Right ventricle myocardium inferior (tissue), 1 donor: Measurements from ENCODE around the gene ISL2. TPM values are rescaled to one million over a fixed set of nuclear protein-coding genes. Genes with fewer than 3 reads are reported as not detected.

Experiments used
- ATAC-seq: fragments of 200-7000 bp; cut with Tn5 transposase; one replicate; pipeline ENCODE4 v1.9.1; 2020; ENCODE audit warnings: mild to moderate bottlenecking, moderate library complexity
- DNase-seq: peaks from one replicate; pipeline ENCODE4 v3.0.0; 2021; ENCODE audit errors: missing footprints
- intact Hi-C: fragments of 100-400 bp; cut with DNase I; formaldehyde crosslinking; loops from one replicate; pipeline ENCODE4 v1.11.0; 2022
- total RNA-seq: library from RNA; stranded (reverse); fragmentation: NEBNext Ultra II Directional; extraction: Animal tissue kit (Norgen Biotek cat#: 25700); gene quantifications from one replicate; pipeline ENCODE4 v1.2.1, GENCODE V29; 2021
- donor health status: DM: no; HTN: yes; CAD: no; lungs with severe emphysema.

Gene ISL2
- total RNA-seq, 1 donor from 2014 or later = not detected

- intact Hi-C loops = no loop called here
- DNase-seq (no peak), ATAC-seq (no peak)
Measured at GRCh38 chr15:76324066-76324465, 12.5 kb upstream of the ISL2 start.

- intact Hi-C loops = no loop called here
- ATAC-seq (no peak), DNase-seq (no peak)
Measured at GRCh38 chr15:76325704-76326103, 10.9 kb upstream of the ISL2 start.

- DNase-seq (no peak), ATAC-seq (peak; percentile 83)
- intact Hi-C loops = loop anchor here (2.0 kb wide), 2 partner anchors 93 to 131 kb away; no protein-coding TSS in a partner anchor
Measured at GRCh38 chr15:76327191-76328105, 9.1 kb upstream of the ISL2 start.

GRCh38 chr15:76328106-76328696 lies 8.4 kb upstream of the ISL2 start:
- DNase-seq (no peak), ATAC-seq (no peak)
- intact Hi-C loops = loop anchor here (2.0 kb wide), 2 partner anchors 93 to 131 kb away; no protein-coding TSS in a partner anchor

- DNase-seq (no peak), ATAC-seq (no peak)
- intact Hi-C loops = loop anchor here (2.0 kb wide), 2 partner anchors 94 to 132 kb away; no protein-coding TSS in a partner anchor
Measured at GRCh38 chr15:76328958-76329357, 7.6 kb upstream of the ISL2 start.

- DNase-seq (no peak), ATAC-seq (peak; percentile 82)
- intact Hi-C loops = loop anchor here (2.0 kb wide), 1 partner anchor 139 kb away; no protein-coding TSS in a partner anchor
Measured at GRCh38 chr15:76330080-76330680, 6.4 kb upstream of the ISL2 start.

- intact Hi-C loops = no loop called here
- ATAC-seq (no peak), DNase-seq (no peak)
Measured at GRCh38 chr15:76332796-76333195, 3.8 kb upstream of the ISL2 start.

GRCh38 chr15:76333309-76333708 lies 3.3 kb upstream of the ISL2 start:
- DNase-seq = no peak
- no peak for ATAC-seq
- intact Hi-C loops = no loop called here

- intact Hi-C loops = no loop called here
- ATAC-seq = peak; percentile 23
Measured at GRCh38 chr15:76333720-76334437, 2.7 kb upstream of the ISL2 start.

GRCh38 chr15:76334438-76335306 lies 1.9 kb upstream of the ISL2 start:
- DNase-seq = no peak
- intact Hi-C loops = no loop called here
- no peak for ATAC-seq

More at GRCh38 chr15:76333720-76334437, 2.7 kb upstream of the ISL2 start:
- DNase-seq = no peak

GRCh38 chr15:76335307-76336253 lies 993 bp upstream of the ISL2 start:
- intact Hi-C loops = no loop called here

GRCh38 chr15:76337059-76337695 lies 604 bp downstream of the ISL2 start:
- intact Hi-C loops = no loop called here
- DNase-seq (no peak), ATAC-seq (no peak)

More at GRCh38 chr15:76335307-76336253, 993 bp upstream of the ISL2 start:
- ATAC-seq (no peak), DNase-seq (no peak)

GRCh38 chr15:76337696-76338485 lies 1.3 kb downstream of the ISL2 start:
- DNase-seq (peak; percentile 72), ATAC-seq (no peak)
- intact Hi-C loops = no loop called here

- no peak for ATAC-seq
- intact Hi-C loops = no loop called here
- DNase-seq = no peak
Measured at GRCh38 chr15:76338486-76339304, 2.1 kb downstream of the ISL2 start.
